AG04449 (cell line): ENCODE data around the gene MLLT1.

Experiments
- CTCF ChIA-PET: fragments of 350-600 bp; formaldehyde crosslinking; extraction: SDS; loops from one replicate; lab custom pipeline; 2021; ENCODE audit warnings: antibody characterized with exemption; lab: Yijun Ruan, JAX
- POLR2A ChIA-PET: fragments of 400-600, 350-600 bp; formaldehyde crosslinking; extraction: SDS; loops from one replicate; lab custom pipeline; 2020; ENCODE audit warnings: antibody characterized with exemption, inconsistent platforms; lab: Yijun Ruan, JAX
- DNase-seq: peaks from one replicate; pipeline ENCODE4 v3.0.0-alpha.2; 2010; ENCODE audit warnings: low read depth, low spot score
- H3K4me3 ChIP-seq: 2 replicates; pipeline ENCODE4 v1.5.1; 2011; ENCODE audit warnings: low read depth, mild to moderate bottlenecking, control low read depth, low read length
- TF ChIP-seq, protein P1 (sequence below): IDR thresholded peaks from one replicate; pipeline ENCODE4 v1.5.1; 2011; ENCODE audit warnings: mild to moderate bottlenecking, moderate library complexity, low read length, control low read depth, inconsistent platforms; ENCODE audit not compliant: insufficient read depth; ENCODE audit errors: missing control alignments

MLLT1 gene

DNA sequence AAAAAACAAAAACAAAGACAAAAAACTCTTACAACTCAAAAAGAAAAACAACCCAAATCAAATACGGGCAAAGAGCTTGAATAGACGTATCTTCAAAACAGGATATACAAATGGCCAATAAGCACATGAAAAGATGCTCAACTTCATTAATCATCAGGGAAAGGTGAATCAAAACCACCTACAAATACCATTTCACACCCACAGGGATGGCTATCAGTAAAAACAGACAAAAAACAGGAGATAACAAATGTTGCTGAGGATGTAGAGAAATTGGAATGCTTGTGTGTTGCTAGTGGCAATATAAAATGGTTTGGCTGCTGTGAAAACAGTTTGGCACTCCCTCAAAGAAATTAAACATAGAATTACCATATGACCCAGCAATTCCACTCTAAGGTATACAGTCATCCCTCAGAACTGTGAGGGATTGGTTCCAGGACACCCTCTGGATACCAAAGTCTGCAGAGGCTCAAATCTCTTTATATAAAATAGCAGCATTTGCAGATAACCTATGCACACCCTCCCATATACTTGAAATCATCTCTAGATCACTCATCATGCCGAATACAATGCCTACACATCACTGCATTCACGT lies 29.7 kb downstream of the MLLT1 start:
- ChIA-PET POLR2A (no interaction called here), CTCF (interaction anchor here (1.0 kb wide), 2 partner anchors 30 to 32 kb away, joined by 3 read pairs; no protein-coding TSS in a partner anchor)
- TF ChIP-seq, protein P1, sequence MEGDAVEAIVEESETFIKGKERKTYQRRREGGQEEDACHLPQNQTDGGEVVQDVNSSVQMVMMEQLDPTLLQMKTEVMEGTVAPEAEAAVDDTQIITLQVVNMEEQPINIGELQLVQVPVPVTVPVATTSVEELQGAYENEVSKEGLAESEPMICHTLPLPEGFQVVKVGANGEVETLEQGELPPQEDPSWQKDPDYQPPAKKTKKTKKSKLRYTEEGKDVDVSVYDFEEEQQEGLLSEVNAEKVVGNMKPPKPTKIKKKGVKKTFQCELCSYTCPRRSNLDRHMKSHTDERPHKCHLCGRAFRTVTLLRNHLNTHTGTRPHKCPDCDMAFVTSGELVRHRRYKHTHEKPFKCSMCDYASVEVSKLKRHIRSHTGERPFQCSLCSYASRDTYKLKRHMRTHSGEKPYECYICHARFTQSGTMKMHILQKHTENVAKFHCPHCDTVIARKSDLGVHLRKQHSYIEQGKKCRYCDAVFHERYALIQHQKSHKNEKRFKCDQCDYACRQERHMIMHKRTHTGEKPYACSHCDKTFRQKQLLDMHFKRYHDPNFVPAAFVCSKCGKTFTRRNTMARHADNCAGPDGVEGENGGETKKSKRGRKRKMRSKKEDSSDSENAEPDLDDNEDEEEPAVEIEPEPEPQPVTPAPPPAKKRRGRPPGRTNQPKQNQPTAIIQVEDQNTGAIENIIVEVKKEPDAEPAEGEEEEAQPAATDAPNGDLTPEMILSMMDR = no peak
- no peak overlapping the region for H3K4me3 ChIP-seq
- DNase-seq = no peak

DNA sequence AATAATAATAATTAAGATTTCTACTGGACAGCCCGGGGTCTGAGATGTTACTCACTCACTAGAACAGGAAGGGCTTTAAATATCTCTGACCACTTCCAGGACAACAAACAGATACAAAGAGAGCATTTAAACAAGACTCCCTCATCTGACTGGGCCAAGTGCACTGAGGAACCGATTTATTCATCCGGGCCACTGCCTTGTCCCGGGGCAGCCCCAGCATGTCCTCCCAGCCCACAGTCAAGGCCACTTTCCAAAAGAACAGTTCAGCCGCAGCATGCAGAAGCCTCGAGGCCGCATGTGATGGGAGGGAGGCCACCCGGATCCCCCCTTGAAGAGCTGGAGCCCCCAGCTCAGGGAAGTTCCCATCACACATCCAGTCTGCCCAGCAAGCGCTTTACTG lies 30.5 kb downstream of the MLLT1 start:
- ChIA-PET POLR2A (no interaction called here), CTCF (interaction anchor here (1.0 kb wide), 1 partner anchor 31 kb away, joined by 3 read pairs; no protein-coding TSS in a partner anchor)

DNA sequence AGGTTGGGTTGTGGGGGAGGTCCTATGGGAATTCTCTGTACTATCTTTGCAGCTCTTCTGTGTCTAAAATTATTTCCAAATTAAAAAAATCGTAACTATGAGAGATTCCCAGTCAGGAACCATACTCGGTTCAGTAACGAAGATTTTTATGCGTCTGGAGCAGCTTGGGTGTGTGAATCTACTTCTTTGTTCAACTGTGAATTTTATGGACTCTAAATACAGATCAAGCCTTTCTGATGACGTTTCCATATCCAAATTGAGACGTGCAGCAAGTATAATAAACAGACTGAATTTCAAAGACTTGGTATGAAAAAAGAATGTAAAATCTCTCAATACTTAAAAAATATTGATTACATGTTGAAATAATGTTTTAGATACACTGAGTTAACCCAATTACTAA lies 30.9 kb downstream of the MLLT1 start:
- ChIA-PET POLR2A (no interaction called here), CTCF (interaction anchor here (1.4 kb wide), 1 partner anchor 16 kb away, joined by 5 read pairs; no protein-coding TSS in a partner anchor)
- TF ChIP-seq, protein P1 = no peak
- DNase-seq = no peak
- H3K4me3 ChIP-seq = no peak overlapping the region

More for the DNA sequence above, 30.5 kb downstream of the MLLT1 start:
- H3K4me3 ChIP-seq = no peak overlapping the region
- DNase-seq = no peak
- TF ChIP-seq, protein P1 = no peak

DNA sequence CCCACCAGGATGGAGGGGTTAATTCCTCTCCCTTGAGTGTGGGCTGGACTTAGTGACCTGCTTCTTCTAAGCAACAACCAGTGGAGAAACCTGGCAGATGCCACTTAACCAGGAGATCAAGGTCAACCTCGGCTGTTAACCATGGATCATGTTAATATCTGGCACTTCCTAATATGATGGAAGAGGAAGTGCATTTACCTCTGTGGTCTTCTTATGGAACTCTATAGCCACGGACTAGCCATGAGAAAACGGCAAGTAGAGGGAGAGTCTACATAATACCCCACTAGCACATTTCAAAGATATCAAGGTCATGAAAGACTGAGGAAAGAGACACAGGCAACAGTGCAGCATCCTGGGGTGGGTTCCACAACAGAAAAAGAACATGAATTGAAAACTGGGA lies 31.4 kb downstream of the MLLT1 start:
- POLR2A ChIA-PET = no interaction called here
- no peak overlapping the region for H3K4me3 ChIP-seq
- TF ChIP-seq, protein P1 = no peak
- CTCF ChIA-PET = interaction anchor here (1.4 kb wide), 1 partner anchor 16 kb away, joined by 5 read pairs; no protein-coding TSS in a partner anchor
- DNase-seq = no peak

DNA sequence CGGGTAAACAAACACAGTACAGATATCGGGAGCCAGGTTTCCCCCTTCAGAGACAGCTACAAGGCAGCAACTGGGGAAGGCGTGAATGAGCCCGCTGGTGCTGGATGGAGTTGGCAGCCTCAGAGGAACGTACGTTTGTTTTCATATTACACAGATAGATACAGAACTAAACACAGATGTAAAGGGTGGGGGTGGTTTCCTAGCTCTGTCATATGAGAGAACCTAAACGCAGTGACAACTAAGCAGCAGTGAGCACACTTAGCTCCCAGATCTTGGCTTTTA lies 32.8 kb downstream of the MLLT1 start:
- H3K4me3 ChIP-seq = no peak overlapping the region
- no peak for DNase-seq
- TF ChIP-seq, protein P1 = no peak
- POLR2A ChIA-PET = no interaction called here
- CTCF ChIA-PET = no interaction called here

DNA sequence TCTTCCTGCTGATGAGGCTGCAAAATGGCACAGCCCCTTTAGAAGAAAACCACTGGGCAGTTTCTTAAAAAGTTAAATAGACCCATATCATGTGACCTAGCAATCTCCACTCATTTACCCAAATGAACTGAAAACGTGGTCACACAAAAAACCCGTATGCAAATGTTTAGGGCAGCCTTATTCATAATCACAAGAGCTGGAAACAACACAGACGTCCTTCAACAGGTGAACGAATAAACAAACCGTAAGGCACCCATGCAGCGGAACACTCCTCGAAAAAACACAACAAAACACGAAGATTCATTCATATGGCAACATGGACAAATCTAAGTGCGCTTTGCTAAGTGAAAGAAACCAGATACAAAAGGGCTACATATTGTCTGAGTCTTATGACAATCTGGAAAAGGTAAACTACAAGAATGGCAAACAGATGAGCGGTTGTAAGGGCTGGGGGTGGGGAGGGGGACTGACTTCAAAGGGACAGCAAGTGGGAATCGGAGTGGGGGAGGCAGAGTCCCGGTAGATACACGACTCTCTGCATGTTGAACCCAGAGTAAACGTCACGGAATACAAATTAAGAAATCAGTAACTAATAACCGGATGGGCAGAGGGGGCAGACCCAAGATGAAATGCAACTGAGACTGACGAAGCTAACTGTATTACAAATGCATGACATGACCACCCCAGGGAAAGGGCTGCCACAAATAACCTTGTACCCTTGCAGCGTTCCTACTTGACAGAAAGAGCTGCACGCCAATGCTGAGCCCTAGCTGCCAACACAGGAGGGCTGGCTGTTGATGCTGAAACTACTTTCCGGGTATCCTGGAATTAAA lies 33.4 kb downstream of the MLLT1 start:
- POLR2A ChIA-PET = no interaction called here
- no peak for DNase-seq
- no peak overlapping the region for H3K4me3 ChIP-seq
- TF ChIP-seq, protein P1 = no peak
- CTCF ChIA-PET = interaction anchor here (0.6 to 1.8 kb wide), 3 partner anchors 14 to 197 kb away, joined by 3 to 9 read pairs (median 5); no protein-coding TSS in a partner anchor
